Fibroblast of mammary gland (primary cell): Measurements from ENCODE around the gene SLC25A5.

Experiments used
- DNase-seq: peaks from one replicate; pipeline ENCODE4 v3.0.0-alpha.2; 2010; ENCODE audit warnings: low read depth
- H3K4me3 ChIP-seq: 2 replicates; pipeline ENCODE4 v1.5.1; 2011; ENCODE audit warnings: low read depth, mild to moderate bottlenecking, low read length, moderate library complexity; ENCODE audit not compliant: control insufficient read depth
- CTCF ChIP-seq: conservative IDR thresholded peaks from 2 replicates; pipeline ENCODE4 v1.5.1; 2011; ENCODE audit warnings: low read depth, low read length, inconsistent platforms; ENCODE audit not compliant: control insufficient read depth, insufficient read depth

SLC25A5 gene

DNA sequence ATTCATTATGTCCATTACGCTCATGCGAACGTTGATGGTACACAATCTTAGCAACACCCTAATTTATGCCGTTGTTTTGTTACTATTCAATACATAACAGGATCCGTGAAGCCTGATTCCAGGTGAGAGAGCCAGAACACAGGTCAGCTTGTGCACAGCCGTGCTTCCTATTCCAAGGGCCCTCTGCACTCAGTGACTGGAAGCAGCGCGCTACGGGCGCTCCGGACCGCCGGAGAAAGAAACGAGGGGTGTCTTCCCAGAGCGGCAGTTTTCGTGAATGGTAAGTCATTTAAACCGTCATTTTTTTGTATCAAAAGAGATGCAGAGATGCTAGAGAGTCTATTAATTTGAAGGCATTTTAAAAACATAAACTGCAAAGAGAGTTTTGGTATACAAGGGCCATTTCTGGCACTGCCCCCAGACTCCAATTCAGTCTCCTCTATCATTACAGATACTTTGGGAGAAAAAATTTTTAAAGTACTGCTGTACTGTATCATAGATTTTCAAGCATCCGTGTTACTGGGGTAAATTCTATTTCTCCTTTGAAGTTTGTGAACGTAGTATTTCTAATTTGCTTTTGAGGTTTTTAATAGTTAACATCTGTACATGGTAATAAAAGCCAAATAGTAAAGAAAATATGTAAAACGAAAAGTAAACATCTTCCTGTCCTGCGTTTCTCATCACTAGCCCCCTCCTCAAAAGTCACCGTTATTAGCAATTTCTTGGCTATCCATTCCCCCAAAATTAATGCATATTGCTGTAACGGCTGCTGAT is 6.6 kb downstream of the SLC25A5 start:
- no peak for DNase-seq
- H3K4me3 ChIP-seq, result no peak overlapping the region
- no peak for TF ChIP-seq CTCF

DNA sequence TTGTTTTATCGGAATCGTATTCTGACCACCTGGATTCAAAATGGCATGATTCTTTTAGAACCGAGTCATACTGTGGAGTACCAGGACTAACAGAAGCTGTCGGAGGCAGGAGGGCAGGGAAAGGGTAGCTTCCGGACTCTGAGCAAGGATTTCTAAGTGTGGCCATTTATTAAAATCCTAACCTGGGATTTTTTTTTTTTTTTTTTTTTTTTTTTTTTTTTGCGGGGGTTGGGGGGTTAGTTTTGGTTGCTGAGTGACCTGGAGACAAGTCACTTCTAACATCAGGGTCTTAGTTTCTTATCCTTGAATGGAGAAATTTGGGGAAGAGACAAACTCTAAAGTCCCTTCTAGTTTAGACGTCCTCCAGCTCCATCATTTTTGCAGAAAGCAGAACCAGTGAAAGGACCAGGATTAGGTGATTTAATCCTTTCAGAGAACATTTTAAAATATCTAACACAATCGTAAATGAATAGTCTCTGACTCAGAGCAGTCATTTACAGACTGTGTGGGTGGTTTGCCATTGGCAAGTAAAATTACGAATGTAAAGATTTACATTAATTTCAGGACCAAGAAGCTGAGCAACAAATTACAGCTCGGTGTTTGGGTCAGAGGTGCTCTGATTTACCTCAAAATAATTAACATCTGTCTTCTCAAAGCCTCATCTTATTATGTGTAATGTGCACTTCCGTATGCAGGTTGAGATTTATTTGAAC is 7.3 kb downstream of the SLC25A5 start:
- H3K4me3 ChIP-seq, result no peak overlapping the region
- TF ChIP-seq CTCF, result no peak
- DNase-seq, result peak; percentile 45

GRCh38 chrX:119477812-119478232 is 9.6 kb downstream of the SLC25A5 start:
- H3K4me3 ChIP-seq, result no peak overlapping the region
- TF ChIP-seq CTCF, result no peak
- DNase-seq, result peak; percentile 93

DNA sequence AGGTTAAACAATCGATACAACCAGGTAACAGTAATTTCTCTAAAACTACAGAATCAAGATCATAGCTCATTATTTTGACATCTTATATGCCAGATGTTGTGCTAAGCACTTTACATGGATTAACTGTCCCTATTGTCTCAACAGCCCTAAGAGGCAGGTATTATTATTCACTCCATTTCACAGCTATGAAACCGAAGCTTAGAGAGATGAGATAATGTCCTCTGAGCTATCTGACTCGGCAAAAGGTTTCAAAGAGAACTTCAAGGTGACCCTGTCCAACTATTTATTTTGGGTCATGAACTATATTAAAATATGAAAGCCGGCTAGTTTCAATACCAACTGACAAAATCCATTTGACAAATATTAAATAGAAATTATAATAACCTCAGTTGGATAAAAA is 10.3 kb downstream of the SLC25A5 start:
- H3K4me3 ChIP-seq, result no peak overlapping the region
- DNase-seq, result no peak
- TF ChIP-seq CTCF, result no peak

GRCh38 chrX:119479845-119480244 is 11.6 kb downstream of the SLC25A5 start:
- no peak overlapping the region for H3K4me3 ChIP-seq
- TF ChIP-seq CTCF, result no peak
- DNase-seq, result no peak

DNA sequence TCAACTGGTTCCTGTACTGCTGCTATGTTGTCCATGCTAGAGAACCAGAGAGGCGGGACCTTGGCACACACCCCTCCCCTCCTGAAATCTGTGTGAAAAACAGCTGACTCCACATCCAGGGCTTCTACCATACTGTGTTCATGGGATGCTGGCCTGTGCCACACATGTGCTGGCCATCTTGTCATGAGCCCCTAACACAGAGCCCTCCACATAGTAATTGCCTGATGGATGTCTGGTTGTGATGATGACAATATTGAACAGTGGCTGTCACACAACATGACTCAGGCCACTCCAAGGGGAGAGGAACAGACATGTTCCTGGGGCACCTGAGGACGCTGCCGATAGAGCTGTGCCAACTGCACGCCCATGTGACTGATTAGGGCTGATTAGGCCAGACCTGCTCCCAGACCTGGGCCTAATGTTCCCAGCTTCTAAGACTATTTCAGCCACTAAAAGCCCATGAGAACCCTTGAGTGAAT is 13.1 kb downstream of the SLC25A5 start:
- DNase-seq, result no peak
- TF ChIP-seq CTCF, result no peak
- H3K4me3 ChIP-seq, result no peak overlapping the region
